Endometrial microvascular endothelial cells (primary cell): Measurements from ENCODE around the gene POU2F2. TPM values are rescaled to one million over a fixed set of nuclear protein-coding genes. Genes with fewer than 3 reads are reported as not detected.
"Not testable (repeated sequence)": the region's sequence is repeated elsewhere in the genome, so short reads cannot be mapped to it uniquely, and the experiment has no call there.

Experiments
- in situ Hi-C: cut with HindIII; loops from 2 replicates; pipeline ENCODE4 v1.10.0; 2017; ENCODE audit warnings: low sequenced_read_pairs, low pct_unique_long_range_greater_than_20kb; ENCODE audit errors: inconsistent ontology term
- total RNA-seq: library from RNA; depleted of rRNA; stranded (reverse); fragments of >200 nt; gene quantifications from one replicate; pipeline ENCODE4 v1.2.3, GENCODE V29; 2015; ENCODE audit errors: inconsistent ontology term

The POU2F2 gene
- total RNA-seq, 1 donor from 2014 or later: 0.84 TPM

DNA sequence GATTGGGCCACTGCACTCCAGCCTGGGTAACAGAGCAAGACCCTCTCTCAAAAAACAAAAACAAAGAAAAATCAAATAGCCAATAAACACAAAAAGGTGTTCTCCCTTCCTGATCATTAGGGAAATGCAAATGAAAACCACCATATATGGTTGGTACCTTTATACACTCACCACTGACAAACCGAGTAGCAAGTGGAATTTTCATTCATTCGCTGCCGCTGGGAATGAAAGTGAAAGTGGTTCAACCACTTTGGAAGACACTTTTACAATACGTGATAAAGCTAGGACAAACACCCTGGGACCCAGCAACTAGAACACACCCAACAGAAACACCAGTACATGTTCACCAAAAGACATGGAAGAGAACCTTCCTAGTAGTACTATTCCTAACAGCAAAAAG is 83.3 kb downstream of the POU2F2 start:
- in situ Hi-C loops: no loop called here

DNA sequence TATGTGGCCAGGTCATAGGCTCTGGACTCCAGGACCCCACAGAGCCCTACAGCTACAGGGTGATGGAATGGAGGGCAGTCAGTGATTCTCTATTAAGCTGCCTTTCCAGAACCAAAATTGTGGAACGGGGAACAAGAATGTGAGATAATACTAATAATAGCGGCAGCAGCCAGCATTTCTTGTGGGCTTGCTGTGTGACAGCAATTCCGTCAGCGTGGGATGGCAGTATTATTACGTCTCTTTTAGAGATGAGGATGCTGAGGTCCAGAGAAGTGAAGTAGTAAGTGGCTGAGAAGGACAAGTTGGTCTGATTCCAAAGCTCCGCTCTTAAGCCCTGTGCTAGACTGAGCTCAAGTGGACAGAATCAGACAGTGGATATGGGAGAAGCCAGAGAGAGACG is 86.7 kb downstream of the POU2F2 start:
- in situ Hi-C loops: no loop called here

DNA sequence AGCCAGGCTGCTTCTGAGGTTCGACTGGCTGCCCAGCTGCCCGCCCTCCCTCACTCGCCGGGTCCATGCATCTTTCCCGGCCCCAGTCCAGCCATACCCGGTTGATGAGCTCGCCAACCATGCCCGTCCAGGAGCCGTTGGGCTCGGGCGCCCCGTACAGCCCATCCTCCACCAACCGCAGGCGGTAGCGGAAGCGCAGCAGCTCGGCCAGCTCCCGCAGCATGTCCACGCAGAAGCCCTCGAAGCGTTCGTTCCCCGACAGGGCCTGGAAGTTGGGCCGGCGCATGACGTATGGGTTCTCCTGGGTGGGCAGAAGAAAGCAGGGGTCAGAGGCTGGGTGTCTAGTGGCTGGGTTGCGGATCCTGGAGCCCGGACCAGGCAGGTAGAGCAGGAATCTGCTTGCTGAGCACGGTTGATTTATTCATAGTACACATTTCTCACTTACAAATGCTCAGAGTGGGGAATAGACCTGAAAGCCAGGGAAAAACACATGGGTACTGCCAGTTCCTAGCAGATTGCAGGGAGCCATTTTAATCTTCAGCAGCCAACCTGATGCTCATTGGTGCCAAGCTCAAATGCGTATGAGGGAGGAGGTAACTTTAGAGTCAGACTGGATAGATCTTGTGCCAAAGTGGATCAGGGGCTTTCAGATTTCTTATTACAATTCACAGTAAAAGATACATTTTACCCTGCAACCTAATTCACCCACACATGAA is 89.6 kb downstream of the POU2F2 start:
- in situ Hi-C loops: no loop called here

DNA sequence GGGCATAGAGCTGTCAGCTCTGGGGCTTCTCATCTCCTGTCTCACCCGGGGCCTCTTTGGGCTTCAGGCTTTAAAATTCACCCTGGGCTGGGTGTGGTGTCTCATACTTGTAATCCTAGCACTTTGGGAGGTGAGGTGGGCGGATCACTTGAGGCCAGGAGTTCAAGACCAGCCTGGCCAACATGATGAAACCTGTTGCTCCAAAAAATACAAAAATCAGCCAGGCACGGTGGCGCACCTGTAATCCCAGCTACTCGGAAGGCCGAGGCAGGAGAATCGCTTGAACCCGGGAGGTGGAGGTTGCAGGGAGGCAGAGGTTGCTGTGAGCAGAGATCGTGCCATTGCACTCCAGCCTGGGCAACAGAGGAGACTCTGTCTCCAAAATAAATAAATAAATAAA is 91.8 kb downstream of the POU2F2 start:
- in situ Hi-C loops: not testable (repeated sequence)

DNA sequence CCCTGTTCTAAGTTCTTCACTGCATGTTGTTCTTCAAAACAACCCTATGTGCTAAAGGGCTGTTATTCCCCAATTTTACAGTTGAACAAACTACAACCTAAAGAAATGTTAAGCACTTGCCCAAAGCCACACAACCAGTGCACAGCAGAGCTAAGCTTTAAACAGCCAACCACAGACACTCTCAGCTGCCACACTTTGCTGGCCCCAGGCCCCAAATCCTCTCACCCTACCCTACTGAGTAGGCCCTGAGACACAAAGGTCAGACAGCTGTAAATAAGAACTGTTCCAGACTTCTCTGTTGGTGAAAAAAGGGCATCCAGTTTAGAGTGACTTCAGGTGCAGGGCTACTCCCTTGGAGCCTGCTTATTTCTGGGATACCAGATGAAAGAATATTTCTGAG is 92.2 kb downstream of the POU2F2 start:
- in situ Hi-C loops: no loop called here

DNA sequence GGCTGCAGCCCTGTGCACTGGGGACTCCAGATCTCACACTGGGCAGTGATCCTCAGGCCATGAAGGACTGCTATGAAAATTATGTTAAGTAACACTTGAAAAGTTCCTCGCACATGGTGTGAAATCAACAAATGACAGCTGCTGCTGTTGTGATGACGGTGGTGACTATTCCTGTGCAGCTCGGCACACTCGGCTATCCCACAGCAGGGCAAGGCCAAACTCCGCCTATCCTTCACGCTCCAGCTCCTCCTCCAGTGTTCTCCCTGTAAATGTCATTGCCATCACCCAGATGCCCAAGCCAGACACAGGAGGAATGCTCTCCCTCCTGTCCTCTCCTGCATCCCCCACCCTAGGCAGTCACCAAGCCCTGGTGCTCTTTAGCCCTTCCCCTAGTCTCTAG is 93.6 kb downstream of the POU2F2 start:
- in situ Hi-C loops: no loop called here

DNA sequence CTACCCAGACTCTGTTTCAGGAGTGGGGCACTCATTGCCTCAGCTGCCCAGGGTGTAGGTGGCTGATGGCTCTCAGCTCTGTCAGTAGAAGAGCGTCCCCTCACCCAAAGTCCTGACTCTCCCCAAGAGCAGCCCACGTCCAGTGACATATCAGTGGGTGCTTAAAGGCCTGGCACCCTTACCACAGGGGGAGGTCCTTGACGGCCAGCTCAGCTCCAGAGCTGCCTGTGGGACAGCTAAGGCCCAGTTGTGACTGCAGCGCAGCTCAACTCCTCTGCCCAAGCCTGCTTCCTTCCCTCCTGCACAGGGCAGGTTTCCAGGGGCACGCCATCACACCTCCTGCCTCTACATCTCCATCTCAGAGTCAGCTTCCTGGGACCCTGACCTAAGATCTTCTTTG is 94.6 kb downstream of the POU2F2 start:
- in situ Hi-C loops: no loop called here

Other genes with a start within 250 kb of the POU2F2 start
- gene ARHGEF1, start 249.3 kb downstream of the POU2F2 start, total RNA-seq: 89.6 TPM
- not detected for gene ERFL, start 204.0 kb downstream of the POU2F2 start, total RNA-seq
- gene RABAC1, start 173.1 kb downstream of the POU2F2 start, total RNA-seq: 131 TPM
- under 0.01 TPM for gene ATP1A3, start 138.2 kb downstream of the POU2F2 start, total RNA-seq
- not detected for gene GRIK5, start 62.2 kb downstream of the POU2F2 start, total RNA-seq
- 11.6 TPM for gene ZNF574, start 56.3 kb downstream of the POU2F2 start, total RNA-seq
- 46.6 TPM for gene DEDD2, start 85.2 kb upstream of the POU2F2 start, total RNA-seq
- 6.7 TPM for gene ZNF526, start 87.9 kb upstream of the POU2F2 start, total RNA-seq
- gene GSK3A, start 110.2 kb upstream of the POU2F2 start, total RNA-seq: 33.9 TPM
- gene ERF, start 122.7 kb upstream of the POU2F2 start, total RNA-seq: 53.4 TPM
- 36.0 TPM for gene CIC, start 136.8 kb upstream of the POU2F2 start, total RNA-seq
- gene PRR19, start 169.7 kb upstream of the POU2F2 start, total RNA-seq: 1.7 TPM
- gene PAFAH1B3, start 170.2 kb upstream of the POU2F2 start, total RNA-seq: 46.2 TPM
- not detected for gene TMEM145, start 180.9 kb upstream of the POU2F2 start, total RNA-seq
- gene MEGF8, start 193.2 kb upstream of the POU2F2 start, total RNA-seq: 17.4 TPM